ACC112 (cell line): ENCODE data around the gene NDST3.
"Not testable (repeated sequence)": the region's sequence is repeated elsewhere in the genome, so short reads cannot be mapped to it uniquely, and the experiment has no call there.

Experiments
- H2AFZ ChIP-seq: fragments of 200-600 bp; sonication (generic); one replicate; pipeline ENCODE4 v1.6.0; 2017; ENCODE audit warnings: antibody characterized with exemption, low read length; ENCODE audit not compliant: unreplicated experiment
- H3K27ac ChIP-seq: fragments of 200-600 bp; sonication (generic); 2 replicates; pipeline ENCODE4 v1.5.1; 2014; ENCODE audit warnings: low read depth, mild to moderate bottlenecking, antibody characterized with exemption, low read length, moderate library complexity
- H3K27me3 ChIP-seq: fragments of 200-600 bp; sonication (generic); 2 replicates; pipeline ENCODE4 v1.6.1; 2014; ENCODE audit warnings: mild to moderate bottlenecking, antibody characterized with exemption, low read length, moderate library complexity, mixed read lengths; ENCODE audit not compliant: insufficient read depth
- H3K36me3 ChIP-seq: fragments of 200-600 bp; sonication (generic); 2 replicates; pipeline ENCODE4 v1.6.1; 2016; ENCODE audit warnings: mild to moderate bottlenecking, antibody characterized with exemption, low read length, moderate library complexity, mixed read lengths; ENCODE audit not compliant: insufficient read depth
- H3K4me1 ChIP-seq: fragments of 200-600 bp; sonication (generic); one replicate; pipeline ENCODE4 v1.6.1; 2016; ENCODE audit warnings: low read length, mixed read lengths; ENCODE audit not compliant: insufficient read depth, unreplicated experiment, control insufficient read depth
- H3K4me3 ChIP-seq: fragments of 200-600 bp; sonication (generic); 2 replicates; pipeline ENCODE4 v1.5.1; 2014; ENCODE audit warnings: mild to moderate bottlenecking, low read depth, low read length
- H3K79me2 ChIP-seq: fragments of 200-600 bp; sonication (generic); one replicate; pipeline ENCODE4 v1.6.0; 2016; ENCODE audit warnings: low read length; ENCODE audit not compliant: control insufficient read depth, unreplicated experiment, insufficient read depth

The NDST3 gene

DNA sequence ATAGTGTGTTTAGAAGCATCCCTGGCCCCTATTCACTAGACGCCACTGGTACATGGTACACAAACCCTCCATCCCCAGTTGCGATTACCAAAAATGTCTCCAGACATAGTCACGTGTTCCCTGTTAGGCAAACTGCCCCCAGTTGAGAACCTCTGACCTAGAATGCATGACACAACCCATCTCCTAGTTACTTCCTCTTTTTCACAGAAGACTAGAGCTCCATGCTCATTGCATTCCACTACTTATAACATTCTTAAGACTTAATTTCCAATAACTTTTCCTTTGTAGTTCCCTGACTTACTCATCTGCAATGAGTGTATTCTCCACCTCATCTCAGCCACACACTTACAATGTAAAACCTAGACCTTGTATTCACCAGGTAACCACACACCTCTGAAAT is 249.9 kb downstream of the NDST3 start:
- Histone ChIP-seq H3K27me3 (no peaks in the 10 kb centered on the region), H3K4me3 (no peak overlapping the region), H3K4me1 (peaks cover 57% of the 10 kb centered on the region), H2AFZ (no peak overlapping the region), H3K79me2 (peaks cover 16% of the 10 kb centered on the region), H3K36me3 (peaks cover 16% of the 10 kb centered on the region), H3K27ac (no peak overlapping the region)

- H3K4me3 ChIP-seq: no peak overlapping the region
- H3K27ac ChIP-seq: no peak overlapping the region
- H3K4me1 ChIP-seq: peaks cover 68% of the 10 kb centered on the region
- no peaks in the 10 kb centered on the region for H3K36me3 ChIP-seq
- H2AFZ ChIP-seq: no peak overlapping the region
- no peaks in the 10 kb centered on the region for H3K79me2 ChIP-seq
- H3K27me3 ChIP-seq: no peaks in the 10 kb centered on the region
These were observed 251.6 kb downstream of the NDST3 start for GRCh38 chr4:118285931-118286330.

GRCh38 chr4:118286685-118287084 is 252.4 kb downstream of the NDST3 start:
- Histone ChIP-seq H3K27me3 (no peaks in the 10 kb centered on the region), H3K27ac (peak overlapping the region; percentile 73; the same call in 1 of the 2 replicates), H2AFZ (no peak overlapping the region), H3K79me2 (no peaks in the 10 kb centered on the region), H3K4me3 (no peak overlapping the region), H3K4me1 (peaks cover 67% of the 10 kb centered on the region), H3K36me3 (no peaks in the 10 kb centered on the region)

GRCh38 chr4:118287711-118288451 is 253.6 kb downstream of the NDST3 start:
- Histone ChIP-seq H2AFZ (no peak overlapping the region), H3K4me3 (no peak overlapping the region), H3K27ac (peak overlapping the region; percentile 73), H3K36me3 (no peaks in the 10 kb centered on the region), H3K27me3 (no peaks in the 10 kb centered on the region), H3K79me2 (no peaks in the 10 kb centered on the region), H3K4me1 (peaks cover 55% of the 10 kb centered on the region)

GRCh38 chr4:118289794-118290193 is 255.5 kb downstream of the NDST3 start:
- Histone ChIP-seq H3K36me3 (no peaks in the 10 kb centered on the region), H3K27me3 (no peaks in the 10 kb centered on the region), H3K4me3 (peak overlapping the region; percentile 17; the same call in 1 of the 2 replicates), H3K4me1 (peaks cover 45% of the 10 kb centered on the region), H2AFZ (peak overlapping the region; percentile 28), H3K79me2 (no peaks in the 10 kb centered on the region), H3K27ac (peak overlapping the region; percentile 69)

DNA sequence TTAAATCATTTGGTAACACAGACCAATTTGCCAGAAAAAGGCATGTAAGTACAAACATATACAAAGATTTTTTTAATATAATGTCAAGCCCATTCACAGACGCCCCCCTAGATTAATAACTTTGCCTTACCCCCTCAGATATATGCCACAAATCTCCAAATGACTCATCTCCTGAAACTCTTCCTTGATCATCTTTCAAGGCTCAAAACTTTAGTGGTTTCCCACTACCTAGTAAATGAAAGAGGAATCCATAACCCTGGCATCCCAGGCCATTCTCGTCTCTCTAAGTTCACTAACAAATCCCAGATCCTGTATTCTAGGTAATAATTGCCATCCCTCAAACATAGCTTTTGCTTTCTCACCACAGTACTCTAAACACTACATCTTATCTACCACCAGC is 256.7 kb downstream of the NDST3 start:
- H3K27ac ChIP-seq: no peak overlapping the region
- H3K4me3 ChIP-seq: no peak overlapping the region
- H3K4me1 ChIP-seq: peaks cover 45% of the 10 kb centered on the region
- no peaks in the 10 kb centered on the region for H3K79me2 ChIP-seq
- no peaks in the 10 kb centered on the region for H3K36me3 ChIP-seq
- H2AFZ ChIP-seq: no peak overlapping the region
- H3K27me3 ChIP-seq: no peaks in the 10 kb centered on the region

GRCh38 chr4:118296729-118297128 is 262.4 kb downstream of the NDST3 start:
- Histone ChIP-seq H3K27me3 (no peaks in the 10 kb centered on the region), H3K36me3 (no peaks in the 10 kb centered on the region), H3K4me3 (no peak overlapping the region), H3K4me1 (peaks cover 4% of the 10 kb centered on the region), H3K79me2 (no peaks in the 10 kb centered on the region), H3K27ac (no peak overlapping the region), H2AFZ (no peak overlapping the region)

GRCh38 chr4:118299619-118300018 is 265.3 kb downstream of the NDST3 start:
- H2AFZ ChIP-seq, H3K79me2 ChIP-seq, H3K36me3 ChIP-seq, H3K4me3 ChIP-seq, H3K27me3 ChIP-seq, H3K4me1 ChIP-seq, H3K27ac ChIP-seq: not testable (repeated sequence)

- no peaks in the 10 kb centered on the region for H3K79me2 ChIP-seq
- H3K27ac ChIP-seq: no peak overlapping the region
- no peaks in the 10 kb centered on the region for H3K36me3 ChIP-seq
- H3K4me1 ChIP-seq: no peaks in the 10 kb centered on the region
- H3K4me3 ChIP-seq: no peak overlapping the region
- H3K27me3 ChIP-seq: no peaks in the 10 kb centered on the region
- H2AFZ ChIP-seq: no peak overlapping the region
These were observed 273.4 kb downstream of the NDST3 start for GRCh38 chr4:118307643-118308042.
